Right lobe of liver (tissue), 4 donors: ENCODE measurements around the gene COL23A1.

Experiments
- POLR2A ChIP-seq: fragments of 450-650 bp; IDR thresholded peaks from one replicate; pipeline ENCODE4 v1.6.1; 2017; ENCODE audit warnings: antibody characterized with exemption, mild to moderate bottlenecking
- TF ChIP-seq, protein P1 (sequence below), 4 donors: fragments of 200-600 bp in 3 of 4; fragments of 450-650 bp in 1 of 4; IDR thresholded peaks; one replicate each; pipeline versions ENCODE4 v1.5.1 to v1.8.0; 2016 to 2022; ENCODE audit warnings: antibody characterized with exemption in 4 of 4, mild to moderate bottlenecking in 2 of 4
- donor health status: DM: no; HTN: no; CAD: no.
- donor health status: DM: no; HTN: no; CAD: no.
- donor health status: DM: no; HTN: yes; CAD: no.

DNA sequence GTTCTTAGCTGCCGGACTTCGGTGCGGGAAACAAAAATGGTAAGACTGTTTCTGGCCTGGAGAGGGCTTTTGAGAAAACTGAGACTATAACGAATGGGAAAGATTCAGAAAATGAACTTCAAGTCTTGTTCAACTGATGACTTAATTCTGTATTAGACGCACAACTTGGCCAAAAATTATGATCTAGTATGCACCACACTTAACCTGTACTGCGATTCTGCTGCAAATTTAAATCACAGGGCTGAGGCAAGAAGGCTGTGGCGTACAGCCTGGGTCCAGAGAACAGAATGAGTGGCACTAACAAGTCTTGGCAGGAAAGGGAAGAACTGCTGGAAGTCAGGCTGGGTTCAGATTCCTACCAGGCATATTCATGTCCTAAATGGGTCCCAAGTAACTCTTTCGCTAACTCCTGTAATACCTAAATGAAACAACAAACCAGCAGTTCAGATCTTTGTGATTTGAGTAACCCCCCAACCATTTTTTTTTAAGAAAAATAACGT lies 781 bp upstream of the COL23A1 start:
- TF ChIP-seq, protein P1, sequence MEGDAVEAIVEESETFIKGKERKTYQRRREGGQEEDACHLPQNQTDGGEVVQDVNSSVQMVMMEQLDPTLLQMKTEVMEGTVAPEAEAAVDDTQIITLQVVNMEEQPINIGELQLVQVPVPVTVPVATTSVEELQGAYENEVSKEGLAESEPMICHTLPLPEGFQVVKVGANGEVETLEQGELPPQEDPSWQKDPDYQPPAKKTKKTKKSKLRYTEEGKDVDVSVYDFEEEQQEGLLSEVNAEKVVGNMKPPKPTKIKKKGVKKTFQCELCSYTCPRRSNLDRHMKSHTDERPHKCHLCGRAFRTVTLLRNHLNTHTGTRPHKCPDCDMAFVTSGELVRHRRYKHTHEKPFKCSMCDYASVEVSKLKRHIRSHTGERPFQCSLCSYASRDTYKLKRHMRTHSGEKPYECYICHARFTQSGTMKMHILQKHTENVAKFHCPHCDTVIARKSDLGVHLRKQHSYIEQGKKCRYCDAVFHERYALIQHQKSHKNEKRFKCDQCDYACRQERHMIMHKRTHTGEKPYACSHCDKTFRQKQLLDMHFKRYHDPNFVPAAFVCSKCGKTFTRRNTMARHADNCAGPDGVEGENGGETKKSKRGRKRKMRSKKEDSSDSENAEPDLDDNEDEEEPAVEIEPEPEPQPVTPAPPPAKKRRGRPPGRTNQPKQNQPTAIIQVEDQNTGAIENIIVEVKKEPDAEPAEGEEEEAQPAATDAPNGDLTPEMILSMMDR (IDR thresholded peaks at IDR 0.05): no peak
- no peak for TF ChIP-seq POLR2A
